HG03060 (cell line): ENCODE results near the gene SMYD2.

Experiments used
- ATAC-seq: cut with Tn5 transposase; IDR thresholded peaks from one replicate; pipeline ENCODE4 v1.9.1; 2021; ENCODE audit warnings: low read depth, moderate number of reproducible peaks; ENCODE audit not compliant: unreplicated experiment

SMYD2 gene

DNA sequence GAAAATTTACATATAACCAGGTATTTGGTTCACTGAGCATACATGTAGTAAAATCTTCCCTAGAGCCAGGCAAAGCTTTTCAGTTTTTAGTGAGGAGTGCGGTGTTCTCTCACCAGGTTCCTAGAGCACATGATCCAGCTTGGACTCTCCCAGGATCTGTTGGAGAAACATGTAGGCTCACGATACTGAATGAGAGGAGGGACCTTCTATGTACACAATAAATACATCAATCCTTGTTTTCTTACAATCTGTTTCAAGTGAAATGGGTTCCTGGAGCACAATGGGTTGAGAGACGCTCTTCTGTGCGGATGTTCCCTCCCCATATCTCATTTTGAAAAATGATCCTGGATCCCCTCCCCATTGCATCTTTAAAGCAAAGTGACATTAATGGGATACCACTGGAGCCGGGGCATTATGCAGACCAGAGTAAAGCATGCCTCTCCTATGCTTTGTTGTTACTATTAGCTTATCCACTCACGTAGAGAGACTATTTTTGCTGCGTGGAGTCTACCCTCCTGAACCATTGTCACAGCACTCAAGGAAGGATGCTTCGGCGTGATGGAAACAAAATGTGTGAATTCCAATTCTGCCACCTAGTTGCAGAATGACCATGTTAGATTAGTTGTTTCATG, 19.3 kb downstream of the SMYD2 start:
- ATAC-seq, result no peak

DNA sequence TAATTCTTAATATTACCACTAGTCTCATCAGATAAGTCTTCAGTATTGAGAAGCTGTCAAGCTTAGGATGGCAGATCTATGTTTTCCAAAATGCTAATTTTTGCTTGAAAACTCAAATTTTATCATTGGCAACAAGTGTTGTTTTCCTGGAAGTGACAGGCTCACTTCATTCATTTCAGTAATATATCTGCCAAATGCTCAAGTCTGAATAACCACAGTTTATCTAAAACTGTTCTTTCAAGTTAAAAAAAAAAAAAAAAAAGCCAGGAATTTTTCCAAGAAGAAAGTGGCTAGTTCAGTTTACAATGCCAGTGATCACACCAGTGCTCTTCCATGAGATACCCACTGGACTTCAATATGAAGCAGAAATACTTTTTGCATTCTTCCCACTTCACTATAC, 20.6 kb downstream of the SMYD2 start:
- no peak for ATAC-seq

DNA sequence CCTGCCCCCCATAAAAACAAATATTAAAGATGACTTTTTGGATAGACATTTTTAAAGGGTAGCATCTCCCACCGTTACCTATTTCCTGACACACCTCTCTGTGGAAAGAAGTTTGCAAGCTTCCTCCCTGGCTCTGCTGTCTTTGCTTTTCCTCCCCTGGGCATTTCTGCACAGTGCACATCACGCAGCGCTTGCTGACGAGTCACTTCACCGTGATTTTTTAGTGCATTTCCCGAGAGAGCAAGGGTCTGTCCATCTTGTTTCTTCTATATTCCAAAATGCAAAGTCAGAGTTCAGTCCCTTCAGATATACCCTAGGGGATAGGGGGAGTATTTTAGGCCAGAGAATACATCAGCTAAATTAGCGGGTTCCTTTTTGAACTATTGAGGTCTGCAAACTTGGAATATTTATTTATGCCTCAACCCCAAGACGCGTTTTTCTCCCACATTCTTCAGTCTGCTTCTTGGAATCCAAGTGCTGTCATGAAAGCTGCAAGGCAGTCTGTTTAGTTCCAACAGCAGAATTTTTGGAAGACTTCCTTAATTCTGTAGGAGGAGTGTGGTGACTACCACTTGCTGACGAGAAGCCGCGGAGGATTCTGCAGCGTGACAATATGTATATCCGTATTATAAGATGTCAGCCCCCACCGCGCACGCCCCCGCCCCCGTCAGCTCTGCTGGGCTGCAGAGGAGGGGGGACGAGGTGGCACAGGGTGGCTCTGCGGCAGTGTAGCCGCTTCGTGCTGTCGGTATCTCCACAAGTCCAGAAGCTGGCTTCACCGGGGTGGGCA, 22.4 kb downstream of the SMYD2 start:
- ATAC-seq, result no peak

DNA sequence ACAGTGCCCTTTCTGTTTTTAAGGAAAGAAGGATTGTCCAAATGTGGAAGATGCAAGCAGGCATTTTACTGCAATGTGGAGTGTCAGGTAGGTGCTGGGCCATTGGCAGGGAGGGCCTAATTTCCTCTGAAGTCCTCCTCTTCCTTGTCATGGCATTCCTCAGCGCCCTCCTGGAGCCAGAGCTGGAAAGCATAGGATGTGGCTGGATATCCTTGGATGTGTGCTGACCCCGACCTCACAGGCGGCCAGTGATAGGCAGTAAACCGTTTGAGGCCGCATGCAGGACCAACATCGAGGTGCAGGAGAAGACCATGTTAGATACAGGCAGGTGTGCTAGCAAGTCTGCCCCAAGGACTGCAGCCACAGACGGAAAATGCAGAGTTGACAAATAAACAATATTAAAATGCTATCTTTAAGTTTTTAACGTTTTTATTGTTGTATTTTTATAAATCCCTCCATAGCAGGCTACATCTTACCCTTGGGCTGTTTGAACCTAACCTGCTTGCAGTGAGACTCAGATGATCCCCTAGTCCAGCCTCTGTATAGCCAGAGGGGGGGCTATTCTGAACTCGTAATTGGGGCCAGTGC, 24.3 kb downstream of the SMYD2 start:
- no peak for ATAC-seq

DNA sequence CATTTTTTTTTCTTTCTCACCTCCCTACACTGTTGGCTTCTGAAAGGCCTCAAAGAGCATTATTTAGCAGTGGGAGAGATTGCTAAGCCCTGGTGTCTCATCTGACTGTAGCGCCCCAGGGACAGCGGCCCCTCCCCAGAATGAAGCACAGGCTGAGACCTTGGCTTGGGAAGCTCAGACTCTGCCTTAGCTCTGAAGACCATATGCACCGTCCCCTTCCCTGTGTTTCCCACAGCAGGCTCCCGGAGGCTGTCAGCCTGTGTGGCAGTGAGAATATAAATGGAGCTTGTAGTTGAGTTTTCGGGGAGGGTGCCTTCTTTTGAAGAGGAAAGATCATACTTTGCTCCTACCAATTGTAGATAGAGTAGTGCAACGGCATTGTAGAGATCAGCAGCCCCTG, 25.3 kb downstream of the SMYD2 start:
- ATAC-seq, result no peak

DNA sequence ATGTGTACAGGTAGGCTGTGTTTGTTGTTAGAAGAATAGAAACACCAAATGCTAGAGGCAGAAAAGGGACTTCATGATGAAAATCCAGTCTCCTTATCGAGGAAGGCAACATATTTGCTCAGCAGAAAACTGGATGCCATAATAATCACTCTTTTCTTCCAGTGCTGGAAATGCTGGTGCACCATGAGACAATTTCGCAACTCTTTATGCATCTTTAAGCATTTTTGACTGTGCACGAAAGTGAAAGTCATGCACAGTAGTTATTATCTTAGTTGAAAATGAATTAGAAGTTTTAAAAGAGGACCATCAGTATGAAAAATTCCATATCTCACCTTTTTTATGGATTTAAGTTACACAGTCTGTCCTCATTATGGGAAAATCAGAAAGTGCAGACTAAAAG, 29.1 kb downstream of the SMYD2 start:
- ATAC-seq, result no peak

DNA sequence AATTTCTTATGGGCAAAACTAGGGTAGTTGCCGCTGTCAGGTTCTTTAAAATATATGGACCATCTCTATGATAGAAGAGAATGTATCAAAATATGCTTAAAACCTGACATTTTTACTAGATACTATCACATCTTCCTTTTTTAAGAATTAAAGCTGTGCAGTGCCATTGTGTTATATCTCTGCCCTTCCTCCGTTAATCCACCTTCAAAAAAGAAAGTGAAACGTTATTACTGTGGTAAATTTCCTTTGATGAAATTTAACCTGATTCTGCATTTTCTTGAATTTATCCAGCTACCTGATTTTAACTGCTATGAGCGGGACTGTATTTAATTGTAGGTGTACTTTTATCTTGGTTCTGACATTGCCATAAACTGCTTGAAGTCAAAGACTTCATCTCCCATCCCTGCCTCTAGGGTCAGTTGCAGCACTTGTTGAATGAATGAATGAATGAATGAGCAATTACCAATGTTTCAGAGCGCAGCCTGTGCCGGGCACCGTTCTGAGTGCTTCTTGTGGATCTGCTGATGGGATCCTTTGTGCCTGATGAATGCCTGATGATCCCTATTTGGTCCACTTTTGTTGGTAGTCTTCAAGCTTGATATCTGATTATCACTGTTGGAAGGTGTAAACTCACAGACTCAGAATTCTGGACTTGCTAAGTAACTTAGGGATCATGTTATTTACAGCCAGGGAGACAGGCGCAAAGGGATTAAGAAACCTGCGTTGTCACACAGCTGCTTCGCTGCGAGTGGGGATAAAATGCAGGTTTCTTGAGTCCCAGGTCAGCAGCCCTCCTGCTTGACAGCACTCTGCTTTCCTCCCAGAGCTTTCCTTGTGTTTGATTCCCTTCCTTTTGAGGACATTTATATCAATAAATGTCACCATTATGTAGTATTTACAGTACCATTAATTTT, 30.1 kb downstream of the SMYD2 start:
- no peak for ATAC-seq

DNA sequence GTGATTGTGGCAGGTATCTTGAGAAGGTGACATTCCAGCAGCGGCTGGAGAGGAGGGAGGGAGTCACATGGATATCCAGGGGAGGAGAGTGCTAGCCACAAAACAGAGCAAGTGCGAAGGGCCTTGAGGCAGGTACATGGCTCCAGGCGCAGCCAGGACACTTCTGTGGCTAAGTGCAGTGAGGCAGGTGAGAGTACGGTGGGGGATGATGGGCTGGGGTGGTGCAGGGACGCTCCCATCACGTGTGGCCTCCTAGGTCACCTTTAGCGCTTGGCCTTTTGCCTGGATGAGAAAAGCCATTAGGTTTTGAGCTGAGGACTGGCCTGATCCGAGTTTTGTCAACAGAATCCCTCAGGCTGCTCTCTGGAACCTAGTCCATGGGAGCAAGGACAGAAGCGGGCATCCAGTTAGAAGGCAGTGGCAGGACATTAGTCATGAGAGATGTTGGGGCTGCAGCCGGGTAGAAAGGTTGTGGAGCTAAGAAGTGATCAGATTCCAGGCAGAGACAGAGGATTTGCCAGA, 31.6 kb downstream of the SMYD2 start:
- no peak for ATAC-seq

DNA sequence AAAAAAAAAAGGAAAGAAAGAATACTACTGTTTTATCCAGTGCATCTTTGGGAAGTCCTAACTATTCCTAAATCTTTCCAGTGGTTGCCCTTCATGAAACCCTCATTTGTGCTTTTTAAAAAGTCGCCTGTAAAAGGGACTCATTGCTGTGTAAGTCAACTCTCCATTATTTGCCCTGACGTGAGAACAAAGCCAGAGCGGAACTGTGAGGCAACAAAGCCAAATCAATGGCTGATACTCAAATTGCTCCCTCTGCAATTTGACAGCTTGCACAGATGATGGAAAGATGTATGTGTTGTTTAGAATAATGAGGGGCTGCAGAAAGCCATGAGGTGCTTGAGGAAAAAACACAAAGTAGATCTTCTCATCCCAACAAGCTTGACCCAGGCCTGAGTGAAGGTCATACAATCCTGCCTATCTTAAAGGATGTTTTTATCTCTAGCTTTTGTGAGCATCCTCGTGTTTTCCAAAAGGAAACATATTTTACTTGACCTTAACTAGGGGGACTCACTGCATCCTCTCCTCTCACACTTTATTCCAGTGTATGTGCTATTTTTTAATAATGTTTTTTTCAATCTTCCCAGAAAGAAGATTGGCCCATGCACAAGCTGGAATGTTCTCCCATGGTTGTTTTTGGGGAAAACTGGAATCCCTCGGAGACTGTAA, 33.4 kb downstream of the SMYD2 start:
- no peak for ATAC-seq

DNA sequence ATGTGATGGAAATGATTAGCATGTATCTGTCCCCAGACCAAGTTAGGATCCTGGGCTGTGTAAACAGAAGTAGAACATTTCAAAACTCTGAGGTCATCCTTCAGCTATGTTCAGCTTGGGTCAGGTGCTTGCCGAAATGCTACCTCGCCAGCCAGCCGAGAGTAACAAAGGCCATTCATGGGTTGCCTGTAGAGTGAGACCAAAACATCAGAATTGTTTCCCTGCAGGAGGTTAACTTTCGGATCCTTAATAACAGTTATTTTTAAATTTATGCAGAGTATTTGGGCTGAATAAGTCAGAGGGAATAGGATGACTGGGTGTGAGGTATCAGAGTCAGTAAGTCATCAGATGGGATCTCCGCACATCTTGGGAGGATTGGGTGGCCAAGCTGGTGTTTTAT, 35.6 kb downstream of the SMYD2 start:
- no peak for ATAC-seq

DNA sequence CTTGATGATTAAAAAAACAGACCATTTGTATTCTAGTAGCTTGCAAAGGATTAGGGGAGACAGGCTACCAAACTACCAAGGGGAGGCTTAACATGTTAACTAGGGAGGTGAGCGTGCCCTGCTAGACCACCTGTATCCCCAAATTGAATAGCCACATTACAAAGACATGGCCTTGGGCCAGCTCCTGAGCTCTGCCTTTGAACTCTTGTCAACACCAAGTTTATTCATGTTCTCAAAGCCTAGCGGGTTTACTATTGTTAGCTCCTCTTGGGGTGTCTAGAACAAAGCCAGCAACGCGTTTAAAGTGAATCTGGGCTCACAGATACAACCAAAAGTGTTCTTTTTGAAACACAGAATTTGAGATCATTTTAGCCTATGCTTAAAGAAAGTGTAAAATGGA, 36.3 kb downstream of the SMYD2 start:
- ATAC-seq, result no peak

DNA sequence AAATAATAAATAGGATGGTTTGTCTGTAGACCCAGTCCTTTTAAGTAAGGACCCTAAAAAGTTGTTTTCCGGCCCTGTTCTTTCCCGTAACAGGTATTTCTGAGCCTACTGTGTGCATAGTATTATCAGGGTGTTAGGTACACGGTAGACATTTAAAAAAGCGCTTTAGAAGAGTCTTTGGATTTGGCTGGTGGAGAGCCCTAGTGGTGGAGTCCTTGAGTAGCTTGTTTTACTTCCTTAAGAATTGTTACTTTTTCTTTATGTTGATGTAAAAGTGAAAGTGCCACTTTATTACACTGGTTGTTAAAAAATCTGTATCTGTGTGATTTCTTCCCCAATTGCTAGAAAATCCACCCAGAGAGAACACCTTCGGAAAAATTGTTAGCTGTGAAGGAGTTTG, 36.8 kb downstream of the SMYD2 start:
- ATAC-seq, result no peak

DNA sequence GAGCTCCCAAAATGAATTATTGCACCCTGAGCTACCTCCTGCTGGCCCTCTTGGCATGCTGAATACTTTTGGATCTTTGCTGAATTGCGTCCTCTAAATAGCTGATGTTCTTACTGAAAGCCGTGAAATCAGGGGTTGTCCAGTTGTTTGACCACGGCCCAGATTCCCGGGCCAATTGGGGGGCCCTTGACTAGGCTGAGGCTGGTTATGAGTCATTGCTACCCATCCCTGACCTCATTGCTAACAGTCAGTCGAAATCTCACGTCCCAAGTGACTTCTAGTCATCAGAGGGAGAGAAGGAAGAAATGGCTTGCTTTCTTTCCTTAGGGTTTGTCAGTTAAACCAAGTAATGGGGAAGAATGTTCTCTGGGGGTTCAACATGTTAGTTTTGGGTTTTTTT, 37.4 kb downstream of the SMYD2 start:
- no peak for ATAC-seq

DNA sequence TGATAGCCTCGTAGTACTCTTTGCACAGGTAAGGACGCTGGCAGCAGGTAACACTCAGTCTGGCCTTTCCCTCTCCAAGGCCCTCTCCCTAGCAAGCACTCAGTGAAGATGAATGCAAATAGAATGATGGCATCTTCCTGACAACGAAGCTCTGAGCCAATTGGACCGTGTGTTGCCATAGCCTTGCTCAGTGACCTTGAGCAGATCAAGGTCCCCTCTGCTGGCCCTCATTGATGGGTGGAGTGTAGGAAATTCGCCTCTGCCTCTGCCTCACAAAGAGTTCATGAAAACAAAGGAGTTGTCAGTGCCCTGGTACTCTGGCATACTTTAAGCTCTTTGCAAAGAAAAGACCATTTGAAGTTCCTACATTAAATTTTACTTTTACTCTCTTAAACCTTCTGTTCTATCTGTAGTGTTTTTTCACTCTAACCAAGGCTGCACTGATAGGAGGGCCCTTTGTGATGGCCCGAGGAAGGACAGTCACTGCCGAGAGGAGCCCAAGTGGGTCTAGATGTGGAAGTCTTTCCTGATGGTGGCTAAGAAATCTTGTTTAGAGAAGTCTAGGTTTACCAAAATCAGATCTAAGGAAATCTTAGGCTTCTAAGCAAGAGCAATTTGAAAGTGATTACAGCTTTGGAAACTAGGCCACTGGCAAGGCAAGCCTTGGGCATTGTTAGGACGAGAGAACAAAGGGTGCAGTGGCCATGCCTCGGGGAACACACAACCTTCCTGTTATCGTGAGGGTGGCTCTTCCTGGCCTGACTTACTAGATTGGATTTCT, 38.2 kb downstream of the SMYD2 start:
- ATAC-seq, result no peak

DNA sequence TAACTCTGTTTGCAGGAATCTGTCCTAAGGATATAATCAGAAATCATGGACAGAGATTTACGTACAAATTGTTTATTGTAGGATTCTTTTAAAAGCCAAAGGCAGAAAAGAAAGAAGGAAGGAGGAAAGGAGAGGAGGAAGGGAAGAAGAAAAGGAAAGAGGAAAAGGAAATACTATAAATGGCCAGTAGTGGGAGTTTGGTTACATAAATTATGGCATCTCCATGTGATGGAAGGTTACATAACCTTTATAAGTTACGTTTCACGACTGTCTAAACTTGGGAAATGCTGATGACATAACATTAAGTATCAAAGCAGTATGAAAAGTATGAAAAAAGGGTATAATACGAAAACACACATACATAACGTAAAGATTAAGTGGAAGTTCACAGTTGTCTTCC, 39.0 kb downstream of the SMYD2 start:
- no peak for ATAC-seq

DNA sequence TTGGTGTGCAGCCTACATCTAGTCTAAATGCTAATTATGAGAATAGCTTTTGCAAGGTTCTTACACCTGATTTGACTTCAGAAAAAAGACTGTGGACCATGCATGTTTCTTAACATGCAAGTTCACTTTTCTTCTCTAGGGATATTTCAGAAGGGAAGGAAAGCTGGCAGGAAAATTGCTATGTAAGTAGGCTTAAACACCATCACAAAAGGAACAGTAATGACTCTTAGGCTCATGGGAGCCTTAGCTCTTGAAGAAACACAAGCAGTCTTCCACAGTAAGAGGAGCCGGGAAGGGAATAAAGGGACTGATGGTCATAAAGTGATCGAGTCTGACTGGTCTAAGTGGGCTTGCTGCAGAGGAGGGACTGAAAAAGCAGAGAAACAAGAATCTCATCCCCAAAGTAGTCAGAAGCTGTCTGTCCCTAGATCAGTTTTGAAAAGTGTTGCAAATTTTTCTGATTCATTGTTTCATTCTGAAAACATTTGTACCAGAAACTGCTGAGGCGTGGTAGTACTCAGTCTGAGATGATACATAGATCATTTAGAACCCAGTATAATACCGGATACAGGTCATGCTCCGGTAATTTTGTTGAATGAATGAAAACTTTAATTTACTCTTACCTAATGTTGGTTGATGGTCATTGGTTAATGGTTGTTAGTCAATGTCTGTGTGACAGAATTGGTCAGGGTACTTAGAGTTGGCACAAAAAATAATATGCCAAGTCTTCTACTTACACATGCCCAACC, 40.9 kb downstream of the SMYD2 start:
- peak; percentile 87 for ATAC-seq

DNA sequence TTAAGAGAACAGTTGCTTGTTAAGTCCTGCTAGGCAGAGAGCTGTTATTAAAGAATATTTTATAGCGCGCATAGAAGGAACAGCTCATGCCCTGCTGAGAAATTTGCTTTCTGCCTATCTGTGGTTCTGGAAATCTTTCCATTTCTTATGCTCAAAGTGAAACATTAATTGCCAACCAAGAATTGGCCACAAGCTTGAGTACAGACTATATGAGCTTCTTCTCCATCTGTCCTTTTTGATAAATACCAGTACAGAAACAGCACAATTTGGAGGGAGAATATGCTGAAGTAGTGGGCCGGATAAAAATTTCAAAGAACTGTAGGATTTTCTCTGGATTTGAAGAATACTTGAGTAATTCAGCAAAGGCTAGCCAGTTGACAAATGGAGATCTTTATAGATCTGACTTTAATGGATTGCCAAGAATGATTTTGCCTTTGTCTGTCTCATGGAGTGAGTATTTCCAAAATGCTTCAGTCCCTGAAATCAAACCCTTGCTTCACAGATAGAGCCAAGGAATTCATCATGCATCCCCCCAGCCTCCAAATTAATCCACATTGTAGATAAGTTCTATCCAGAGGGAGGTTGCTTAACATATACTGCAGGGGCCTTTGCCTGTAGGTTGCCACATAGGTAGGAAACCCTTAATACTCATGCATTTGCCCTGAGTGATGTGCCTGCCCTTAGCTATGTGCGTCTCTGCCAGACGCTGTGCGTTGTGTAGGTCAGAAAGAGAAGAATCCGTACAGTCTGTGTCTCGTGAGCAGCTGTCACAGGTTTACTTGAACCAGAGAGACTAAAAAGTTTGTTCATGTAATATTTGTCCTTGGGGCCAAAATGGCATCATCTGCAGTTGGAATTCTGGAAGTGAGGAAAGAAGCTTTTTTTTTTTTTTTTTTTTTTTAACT, 44.2 kb downstream of the SMYD2 start:
- ATAC-seq, result no peak

DNA sequence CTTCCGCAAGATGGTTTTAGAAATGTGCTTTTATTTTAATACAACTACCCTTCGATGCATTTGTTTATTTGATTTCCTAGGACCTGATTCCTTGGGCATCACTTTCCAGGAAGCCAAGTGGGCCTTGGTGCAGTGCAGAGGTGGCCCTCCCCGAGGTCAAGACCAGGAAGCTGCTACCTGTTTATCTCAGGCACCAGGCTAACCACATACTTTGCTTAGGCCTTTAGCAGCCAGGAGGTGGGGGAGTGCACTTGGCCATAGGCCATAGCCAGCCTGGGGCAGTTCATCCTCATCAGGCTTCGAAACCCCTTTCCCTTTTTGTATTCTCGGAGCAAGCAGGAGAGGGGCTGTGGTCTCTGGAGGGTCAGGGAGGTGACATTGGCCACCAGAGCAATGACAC, 45.4 kb downstream of the SMYD2 start:
- ATAC-seq, result no peak
